OCI-LY1 (cell line): ENCODE results near the gene HMCN2.

Source experiments
- EZH2 ChIP-seq: fragments of 200-600 bp; sonication (generic), shearing (Covaris generic); IDR thresholded peaks from 2 replicates; pipeline ENCODE4 v1.8.0; 2017; ENCODE audit warnings: borderline replicate concordance, mixed run types, mild to moderate bottlenecking, antibody characterized with exemption, low read length, moderate library complexity, mixed read lengths
- TF ChIP-seq, protein P1 (sequence below): fragments of 200-600 bp; sonication (generic), shearing (Covaris generic); IDR thresholded peaks from 2 replicates; pipeline ENCODE4 v1.5.1; 2017; ENCODE audit warnings: mild to moderate bottlenecking, antibody characterized with exemption, low read length, moderate library complexity, mixed read lengths

DNA sequence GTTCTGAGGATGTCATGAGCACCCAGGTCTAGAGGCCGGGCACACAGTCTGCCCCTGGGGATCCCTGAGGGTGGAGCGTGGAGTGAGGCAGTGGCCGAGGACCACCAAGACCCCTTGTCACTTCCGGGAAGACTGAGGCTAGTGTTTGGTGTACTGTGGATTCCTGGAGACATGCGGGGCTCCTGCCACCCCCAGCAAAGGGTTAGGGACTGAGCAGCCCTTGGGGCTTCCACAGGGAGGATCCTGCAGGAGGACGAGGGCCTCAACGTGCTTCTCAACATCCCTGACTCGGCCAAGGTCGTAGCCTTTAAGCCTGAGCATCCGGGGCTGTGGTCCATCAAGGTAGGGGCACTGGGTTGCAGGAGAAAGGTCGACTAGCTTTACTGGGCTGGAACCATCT lies 29.9 kb downstream of the HMCN2 start:
- TF ChIP-seq, protein P1, sequence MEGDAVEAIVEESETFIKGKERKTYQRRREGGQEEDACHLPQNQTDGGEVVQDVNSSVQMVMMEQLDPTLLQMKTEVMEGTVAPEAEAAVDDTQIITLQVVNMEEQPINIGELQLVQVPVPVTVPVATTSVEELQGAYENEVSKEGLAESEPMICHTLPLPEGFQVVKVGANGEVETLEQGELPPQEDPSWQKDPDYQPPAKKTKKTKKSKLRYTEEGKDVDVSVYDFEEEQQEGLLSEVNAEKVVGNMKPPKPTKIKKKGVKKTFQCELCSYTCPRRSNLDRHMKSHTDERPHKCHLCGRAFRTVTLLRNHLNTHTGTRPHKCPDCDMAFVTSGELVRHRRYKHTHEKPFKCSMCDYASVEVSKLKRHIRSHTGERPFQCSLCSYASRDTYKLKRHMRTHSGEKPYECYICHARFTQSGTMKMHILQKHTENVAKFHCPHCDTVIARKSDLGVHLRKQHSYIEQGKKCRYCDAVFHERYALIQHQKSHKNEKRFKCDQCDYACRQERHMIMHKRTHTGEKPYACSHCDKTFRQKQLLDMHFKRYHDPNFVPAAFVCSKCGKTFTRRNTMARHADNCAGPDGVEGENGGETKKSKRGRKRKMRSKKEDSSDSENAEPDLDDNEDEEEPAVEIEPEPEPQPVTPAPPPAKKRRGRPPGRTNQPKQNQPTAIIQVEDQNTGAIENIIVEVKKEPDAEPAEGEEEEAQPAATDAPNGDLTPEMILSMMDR = no peak
- TF ChIP-seq EZH2 = no peak
